A673 (cell line): ENCODE data around the gene MAML1. TPM values are rescaled to one million over a fixed set of nuclear protein-coding genes. Genes with fewer than 3 reads are reported as not detected.

Experiments used
- BruUV-seq: library from RNA; stranded (reverse); fragments of 400-500 nt; replicated peaks from 2 replicates; lab custom pipeline; 2021; lab: Mats Ljungman, UMichigan
- CTCF ChIA-PET: fragments of 300-600 bp; sonication (Branson Sonifier 250); formaldehyde crosslinking; loops from one replicate; lab custom pipeline; 2022; ENCODE audit warnings: antibody characterized with exemption; lab: Charles Lee
- POLR2A ChIA-PET: fragments of 300-600 bp; sonication (Branson Sonifier 250); formaldehyde crosslinking; loops from one replicate; lab custom pipeline; 2022; ENCODE audit warnings: antibody characterized with exemption; ENCODE audit not compliant: low non-redundant PET; lab: Charles Lee
- DNase-seq: peaks from one replicate; pipeline ENCODE4 v3.0.0-alpha.2; 2015; ENCODE audit warnings: low spot score
- H3K27ac ChIP-seq: fragments of 200-600 bp; sonication (generic); 2 replicates; pipeline ENCODE4 v1.5.1; 2016; ENCODE audit warnings: mixed run types, low read depth, mild to moderate bottlenecking, mixed read lengths, antibody characterized with exemption, low read length; ENCODE audit not compliant: poor library complexity, severe bottlenecking
- H3K27me3 ChIP-seq: fragments of 200-600 bp; sonication (generic); replicated peaks from 2 replicates; pipeline ENCODE4 v1.6.1; 2017; ENCODE audit warnings: mixed run types, low read depth, mild to moderate bottlenecking, mixed read lengths, antibody characterized with exemption, low read length; ENCODE audit not compliant: insufficient read depth, poor library complexity
- H3K36me3 ChIP-seq: fragments of 200-600 bp; sonication (generic); 2 replicates; pipeline ENCODE4 v1.6.1; 2016; ENCODE audit warnings: mixed run types, mild to moderate bottlenecking, mixed read lengths, antibody characterized with exemption, low read length; ENCODE audit not compliant: insufficient read depth, poor library complexity, severe bottlenecking
- H3K4me1 ChIP-seq: fragments of 200-600 bp; sonication (generic); 2 replicates; pipeline ENCODE4 v1.6.1; 2017; ENCODE audit warnings: mixed run types, mild to moderate bottlenecking, mixed read lengths, antibody characterized with exemption, low read length; ENCODE audit not compliant: insufficient read depth, poor library complexity, severe bottlenecking
- H3K4me3 ChIP-seq: fragments of 200-600 bp; sonication (generic); 2 replicates; pipeline ENCODE4 v1.5.1; 2016; ENCODE audit warnings: low read depth, mixed run types, mild to moderate bottlenecking, mixed read lengths, low read length; ENCODE audit not compliant: poor library complexity, severe bottlenecking
- H3K9me3 ChIP-seq: fragments of 200-600 bp; sonication (generic); 2 replicates; pipeline ENCODE4 v1.6.1; 2016; ENCODE audit warnings: mixed run types, low read depth, mild to moderate bottlenecking, mixed read lengths, antibody characterized with exemption, low read length; ENCODE audit not compliant: poor library complexity, severe bottlenecking
- EZH2 ChIP-seq: fragments of 200-600 bp; sonication (generic); IDR thresholded peaks from 2 replicates; pipeline ENCODE4 v1.6.1; 2017; ENCODE audit warnings: borderline replicate concordance, low read depth, mild to moderate bottlenecking, mixed read lengths, antibody characterized with exemption, low read length; ENCODE audit not compliant: poor library complexity, severe bottlenecking
- intact Hi-C: fragments of 100-400 bp; cut with micrococcal nuclease; formaldehyde crosslinking; loops from one replicate; pipeline ENCODE4 v1.10.0; 2022; ENCODE audit not compliant: unreplicated experiment
- total RNA-seq: library from RNA; stranded (reverse); gene quantifications from 2 replicates; pipeline ENCODE4 v1.2.3, GENCODE V29; 2021
- TF ChIP-seq, protein P1 (sequence below): fragments of 300-800, 200-600 bp; sonication (generic); conservative IDR thresholded peaks from 2 replicates; pipeline ENCODE4 v1.5.1; 2017; ENCODE audit warnings: low read depth, mild to moderate bottlenecking, antibody characterized with exemption, low read length, moderate library complexity, mixed read lengths

MAML1 gene
- total RNA-seq, 1 experiment from 2014 or later = 34.3 TPM

- no peak overlapping the region for H3K27ac ChIP-seq
Measured at GRCh38 chr5:179724163-179724562, 8.5 kb upstream of the MAML1 start.

DNA sequence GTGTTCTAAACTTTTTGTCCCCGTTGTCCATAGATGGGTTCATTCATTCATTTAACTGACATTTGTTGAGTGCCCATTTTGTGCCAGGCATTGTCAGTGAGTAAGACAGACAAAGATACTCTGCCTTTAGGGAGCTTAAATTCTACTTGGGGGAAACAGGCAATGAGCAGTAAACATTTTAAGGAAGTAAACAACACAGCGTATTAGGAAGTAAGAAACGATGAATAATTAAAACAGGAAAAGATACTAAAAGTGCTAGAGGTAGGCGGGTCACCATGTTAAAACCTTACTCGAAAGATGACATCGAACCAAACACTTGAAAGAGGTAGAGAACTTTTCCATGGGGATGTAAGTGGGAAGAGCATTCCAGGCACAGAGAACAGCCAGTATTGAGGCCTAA, 5.5 kb upstream of the MAML1 start:
- no peak for DNase-seq
- ChIA-PET CTCF (interaction anchor here (0.6 kb wide), 1 partner anchor 16 kb away, joined by 3 read pairs; no protein-coding TSS in a partner anchor), POLR2A (no interaction called here)
- Histone ChIP-seq H3K27ac (no peak overlapping the region), H3K36me3 (peaks cover 96% of the 10 kb centered on the region), H3K4me1 (peaks cover 2% of the 10 kb centered on the region), H3K9me3 (no peaks in the 10 kb centered on the region), H3K27me3 (no peaks in the 10 kb centered on the region), H3K4me3 (no peak overlapping the region)
- BruUV-seq = no TSS peak
- intact Hi-C loops = no loop called here
- TF ChIP-seq, protein P1, sequence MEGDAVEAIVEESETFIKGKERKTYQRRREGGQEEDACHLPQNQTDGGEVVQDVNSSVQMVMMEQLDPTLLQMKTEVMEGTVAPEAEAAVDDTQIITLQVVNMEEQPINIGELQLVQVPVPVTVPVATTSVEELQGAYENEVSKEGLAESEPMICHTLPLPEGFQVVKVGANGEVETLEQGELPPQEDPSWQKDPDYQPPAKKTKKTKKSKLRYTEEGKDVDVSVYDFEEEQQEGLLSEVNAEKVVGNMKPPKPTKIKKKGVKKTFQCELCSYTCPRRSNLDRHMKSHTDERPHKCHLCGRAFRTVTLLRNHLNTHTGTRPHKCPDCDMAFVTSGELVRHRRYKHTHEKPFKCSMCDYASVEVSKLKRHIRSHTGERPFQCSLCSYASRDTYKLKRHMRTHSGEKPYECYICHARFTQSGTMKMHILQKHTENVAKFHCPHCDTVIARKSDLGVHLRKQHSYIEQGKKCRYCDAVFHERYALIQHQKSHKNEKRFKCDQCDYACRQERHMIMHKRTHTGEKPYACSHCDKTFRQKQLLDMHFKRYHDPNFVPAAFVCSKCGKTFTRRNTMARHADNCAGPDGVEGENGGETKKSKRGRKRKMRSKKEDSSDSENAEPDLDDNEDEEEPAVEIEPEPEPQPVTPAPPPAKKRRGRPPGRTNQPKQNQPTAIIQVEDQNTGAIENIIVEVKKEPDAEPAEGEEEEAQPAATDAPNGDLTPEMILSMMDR = no peak
- no peak for TF ChIP-seq EZH2

More at GRCh38 chr5:179724163-179724562, 8.5 kb upstream of the MAML1 start:
- Histone ChIP-seq H3K9me3 (no peaks in the 10 kb centered on the region), H3K27me3 (no peaks in the 10 kb centered on the region), H3K4me3 (no peak overlapping the region), H3K36me3 (peaks cover 98% of the 10 kb centered on the region), H3K4me1 (no peaks in the 10 kb centered on the region)
- BruUV-seq = no TSS peak
- TF ChIP-seq, protein P1 = no peak
- TF ChIP-seq EZH2 = no peak
- no peak for DNase-seq
- ChIA-PET CTCF (no interaction called here), POLR2A (no interaction called here)
- intact Hi-C loops = no loop called here

- POLR2A ChIA-PET = no interaction called here
- CTCF ChIA-PET = no interaction called here
- H3K36me3 ChIP-seq = peaks cover 74% of the 10 kb centered on the region
Measured at GRCh38 chr5:179729303-179729702, 3.3 kb upstream of the MAML1 start.

DNA sequence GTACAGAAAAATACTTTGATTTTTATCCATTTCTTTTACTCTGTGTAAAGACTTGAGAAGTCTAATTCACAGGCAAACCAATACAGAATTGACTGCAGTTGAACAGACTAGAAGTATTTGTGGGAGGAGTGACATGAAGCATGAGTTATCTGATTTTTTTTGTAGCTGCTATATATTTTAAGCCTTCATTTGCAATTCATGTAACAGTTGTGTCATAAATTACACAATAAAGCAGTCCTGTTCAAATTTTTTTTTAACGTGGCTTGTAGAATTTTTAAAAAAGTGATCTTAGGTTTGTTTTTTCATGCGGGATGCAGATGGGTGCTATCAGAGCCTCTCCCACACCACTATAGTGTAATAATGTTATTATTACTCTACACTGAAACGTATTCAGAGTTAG, 2.9 kb upstream of the MAML1 start:
- Histone ChIP-seq H3K27me3 (no peaks in the 10 kb centered on the region), H3K9me3 (no peaks in the 10 kb centered on the region), H3K4me3 (no peak overlapping the region), H3K4me1 (peaks cover 10% of the 10 kb centered on the region), H3K27ac (no peak overlapping the region), H3K36me3 (peaks cover 69% of the 10 kb centered on the region)
- BruUV-seq = no TSS peak
- TF ChIP-seq, protein P1 = no peak
- no peak for TF ChIP-seq EZH2
- DNase-seq = no peak
- intact Hi-C loops = no loop called here
- ChIA-PET CTCF (no interaction called here), POLR2A (no interaction called here)

More at GRCh38 chr5:179729303-179729702, 3.3 kb upstream of the MAML1 start:
- H3K27ac ChIP-seq = no peak overlapping the region
- BruUV-seq = no TSS peak
- no peaks in the 10 kb centered on the region for H3K9me3 ChIP-seq
- H3K4me1 ChIP-seq = peaks cover 5% of the 10 kb centered on the region
- intact Hi-C loops = no loop called here
- no peak for DNase-seq
- H3K4me3 ChIP-seq = no peak overlapping the region
- TF ChIP-seq EZH2 = no peak
- H3K27me3 ChIP-seq = no peaks in the 10 kb centered on the region
